Measurements from ENCODE around the gene IL17RE.

DNA sequence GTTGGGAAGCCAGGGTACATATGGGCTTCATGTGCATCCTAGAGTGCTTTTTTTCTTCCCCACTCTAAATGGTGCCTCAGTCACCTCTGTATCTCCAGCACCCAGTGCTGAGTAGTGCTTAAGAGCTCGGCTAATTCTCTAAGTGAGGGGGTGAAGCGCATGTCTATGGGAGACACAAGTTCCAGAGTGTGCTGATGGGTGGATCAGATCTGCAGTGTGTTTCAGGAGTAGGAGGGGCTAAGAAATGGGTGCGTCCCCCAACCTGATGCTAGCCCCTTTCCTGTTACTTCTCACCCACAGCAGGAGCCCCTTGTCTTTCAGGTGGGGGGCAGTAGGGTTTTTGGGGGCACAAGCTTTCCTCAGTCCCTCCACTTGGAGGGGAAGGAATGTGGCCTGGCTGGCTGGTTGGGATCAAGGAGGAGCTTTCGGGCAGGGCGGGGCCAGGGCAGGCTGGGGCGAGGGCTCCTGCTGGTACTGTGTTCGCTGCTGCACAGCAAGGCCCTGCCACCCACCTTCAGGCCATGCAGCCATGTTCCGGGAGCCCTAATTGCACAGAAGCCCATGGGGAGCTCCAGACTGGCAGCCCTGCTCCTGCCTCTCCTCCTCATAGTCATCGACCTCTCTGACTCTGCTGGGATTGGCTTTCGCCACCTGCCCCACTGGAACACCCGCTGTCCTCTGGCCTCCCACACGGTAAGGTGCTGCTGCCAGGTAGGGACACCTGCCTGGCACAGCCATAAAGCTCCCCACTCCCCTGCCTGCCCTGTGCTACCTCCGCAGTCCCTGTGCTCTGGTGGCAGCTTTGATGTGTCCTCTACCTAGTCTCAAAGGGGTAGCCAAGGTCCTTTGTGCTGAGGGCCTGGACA, at the start of gene IL17RE:
- TF ChIP-seq POLR2A (IDR thresholded peaks at IDR 0.05), result no peak
- TF ChIP-seq, protein P1, sequence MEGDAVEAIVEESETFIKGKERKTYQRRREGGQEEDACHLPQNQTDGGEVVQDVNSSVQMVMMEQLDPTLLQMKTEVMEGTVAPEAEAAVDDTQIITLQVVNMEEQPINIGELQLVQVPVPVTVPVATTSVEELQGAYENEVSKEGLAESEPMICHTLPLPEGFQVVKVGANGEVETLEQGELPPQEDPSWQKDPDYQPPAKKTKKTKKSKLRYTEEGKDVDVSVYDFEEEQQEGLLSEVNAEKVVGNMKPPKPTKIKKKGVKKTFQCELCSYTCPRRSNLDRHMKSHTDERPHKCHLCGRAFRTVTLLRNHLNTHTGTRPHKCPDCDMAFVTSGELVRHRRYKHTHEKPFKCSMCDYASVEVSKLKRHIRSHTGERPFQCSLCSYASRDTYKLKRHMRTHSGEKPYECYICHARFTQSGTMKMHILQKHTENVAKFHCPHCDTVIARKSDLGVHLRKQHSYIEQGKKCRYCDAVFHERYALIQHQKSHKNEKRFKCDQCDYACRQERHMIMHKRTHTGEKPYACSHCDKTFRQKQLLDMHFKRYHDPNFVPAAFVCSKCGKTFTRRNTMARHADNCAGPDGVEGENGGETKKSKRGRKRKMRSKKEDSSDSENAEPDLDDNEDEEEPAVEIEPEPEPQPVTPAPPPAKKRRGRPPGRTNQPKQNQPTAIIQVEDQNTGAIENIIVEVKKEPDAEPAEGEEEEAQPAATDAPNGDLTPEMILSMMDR (IDR thresholded peaks at IDR 0.05), result no peak
